GM12874 (cell line): ENCODE results near the gene CES3.

Experiments used
- CTCF ChIP-seq: IDR thresholded peaks from 2 replicates; pipeline ENCODE4 v1.5.1; 2011; ENCODE audit warnings: low read depth, mild to moderate bottlenecking, control low read depth, low read length, moderate library complexity; ENCODE audit not compliant: insufficient read depth

CES3 gene

GRCh38 chr16:67001726-67002125 lies 40.7 kb downstream of the CES3 start:
- no peak for TF ChIP-seq CTCF

- TF ChIP-seq CTCF = no peak
These were observed 46.0 kb downstream of the CES3 start for GRCh38 chr16:67006930-67007658.

- no peak for TF ChIP-seq CTCF
These were observed 48.1 kb downstream of the CES3 start for GRCh38 chr16:67009158-67009557.

GRCh38 chr16:67011274-67011673 lies 50.2 kb downstream of the CES3 start:
- TF ChIP-seq CTCF = no peak

DNA sequence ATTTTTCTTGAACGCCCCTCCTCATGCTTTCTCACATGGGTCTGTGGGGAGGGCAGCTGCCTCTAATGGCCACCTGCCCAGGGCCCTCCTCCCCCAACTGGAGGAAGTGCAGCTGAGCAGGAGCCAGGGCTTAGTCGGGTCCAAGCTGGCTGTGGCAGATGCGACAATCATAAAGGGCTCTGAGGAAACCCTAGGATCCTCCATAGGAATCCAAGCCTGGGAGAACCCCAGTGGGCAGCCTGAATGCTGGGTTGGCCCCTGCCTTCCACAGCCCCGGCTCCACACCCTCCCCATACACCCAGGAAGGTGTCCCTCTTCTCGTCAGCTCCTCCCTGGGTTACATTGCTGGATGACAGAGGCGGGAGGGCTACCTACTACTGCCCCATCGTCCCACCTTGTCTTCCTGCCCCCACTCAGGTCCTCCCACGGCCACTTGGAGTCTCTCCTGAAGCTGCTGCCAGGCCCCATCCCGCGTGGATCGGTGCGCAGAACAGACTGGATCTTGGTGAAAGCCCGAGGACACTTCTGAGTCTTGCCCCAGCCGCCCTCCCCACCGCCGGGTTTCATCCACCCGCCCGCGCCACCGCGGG lies 52.3 kb downstream of the CES3 start:
- TF ChIP-seq CTCF = no peak

DNA sequence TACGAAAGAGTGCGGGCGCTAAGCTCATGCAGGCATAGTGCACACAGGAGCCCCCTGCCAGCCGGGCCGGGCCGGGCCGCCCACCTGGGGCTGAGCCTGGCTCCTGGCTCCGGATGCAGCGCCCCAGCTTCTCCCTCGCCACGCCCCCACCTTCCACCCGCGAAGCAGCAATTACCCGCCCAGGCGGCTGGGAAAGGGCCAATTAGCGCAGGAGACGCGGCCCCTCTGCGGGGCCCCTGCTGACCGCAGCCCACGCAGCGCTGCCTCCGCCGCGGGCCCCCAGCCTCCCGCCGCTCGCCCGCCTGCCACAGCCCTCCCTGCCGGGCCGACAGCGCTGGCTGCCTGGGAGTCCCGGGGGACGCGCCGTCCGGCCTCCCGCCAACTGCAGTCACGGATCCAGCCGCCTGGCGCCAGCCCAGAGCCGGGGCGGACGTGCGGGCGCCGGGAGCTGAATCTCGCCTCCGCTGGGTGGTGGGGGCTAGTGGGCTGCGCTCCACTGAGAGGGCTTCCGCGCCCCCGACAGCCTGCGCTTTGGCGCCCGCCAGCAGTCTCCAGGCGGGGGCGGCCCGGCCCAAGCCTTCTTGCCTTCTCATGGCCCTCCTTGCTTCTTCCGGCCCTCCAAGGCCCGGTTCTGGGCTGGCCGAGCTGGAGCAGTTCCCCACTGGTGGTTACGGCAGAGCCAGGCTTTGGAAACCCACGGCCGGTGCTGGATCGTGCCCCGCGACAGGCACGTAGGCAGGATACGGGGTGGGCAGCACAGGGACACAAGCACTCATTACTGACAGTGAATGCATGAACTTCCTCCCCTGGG lies 53.0 kb downstream of the CES3 start:
- TF ChIP-seq CTCF = peak; percentile 27

GRCh38 chr16:67014634-67015312 lies 53.7 kb downstream of the CES3 start:
- no peak for TF ChIP-seq CTCF
